SU-DHL-6 (cell line): ENCODE results near the gene MYOD1.

Experiments
- CTCF ChIP-seq: fragments of 200-600 bp; sonication (generic); IDR thresholded peaks from one replicate; pipeline ENCODE4 v1.5.1; 2017; ENCODE audit warnings: antibody characterized with exemption, mild to moderate bottlenecking, low read length, moderate library complexity; ENCODE audit not compliant: insufficient read depth, poor library complexity, severe bottlenecking
- EZH2phosphoT487 ChIP-seq: fragments of 200-600 bp; sonication (generic), shearing (Covaris generic); conservative IDR thresholded peaks from 2 replicates; pipeline ENCODE4 v1.6.1; 2018; ENCODE audit warnings: mild to moderate bottlenecking, antibody characterized with exemption, low read length, moderate library complexity, mixed read lengths

GRCh38 chr11:17694494-17695110 is 24.8 kb upstream of the MYOD1 start:
- no peak for TF ChIP-seq EZH2phosphoT487
- TF ChIP-seq CTCF: no peak
